Mesenchymal stem cell (in vitro differentiated cells and primary cell): Measurements from ENCODE around the gene ERRFI1.

Source experiments
- DNase-seq: peaks from one replicate; pipeline ENCODE4 v3.0.0-alpha.2; 2013
- H2AFZ ChIP-seq: one replicate; pipeline ENCODE4 v1.6.1; 2013; ENCODE audit warnings: low read depth, mild to moderate bottlenecking, control low read depth, inconsistent platforms, low read length, moderate library complexity
- H2AK5ac ChIP-seq: 2 replicates; pipeline ENCODE4 v1.6.1; 2013; ENCODE audit warnings: low read length, moderate library complexity, mild to moderate bottlenecking, inconsistent platforms; ENCODE audit not compliant: severe bottlenecking
- H2BK120ac ChIP-seq: one replicate; pipeline ENCODE4 v1.6.1; 2013; ENCODE audit warnings: low read depth, mild to moderate bottlenecking, inconsistent platforms, low read length, moderate library complexity
- H2BK12ac ChIP-seq, 2 experiments: one replicate each; pipeline ENCODE4 v1.6.1; 2013; ENCODE audit warnings: inconsistent platforms in 2 of 2, low read length in 2 of 2, mild to moderate bottlenecking in 2 of 2, moderate library complexity in 2 of 2, control low read depth in 1 of 2
- H2BK15ac ChIP-seq: one replicate; pipeline ENCODE4 v1.6.1; 2013; ENCODE audit warnings: mild to moderate bottlenecking, low read depth, inconsistent platforms; ENCODE audit not compliant: poor library complexity, severe bottlenecking
- H2BK5ac ChIP-seq: 2 replicates; pipeline ENCODE4 v1.6.1; 2013; ENCODE audit warnings: low read depth, mild to moderate bottlenecking, low read length, control low read depth, inconsistent platforms; ENCODE audit not compliant: poor library complexity, severe bottlenecking
- H3K14ac ChIP-seq, 2 experiments: one replicate each; pipeline ENCODE4 v1.6.1; 2013; ENCODE audit warnings: inconsistent platforms in 2 of 2, low read length in 2 of 2, control low read depth in 1 of 2, mild to moderate bottlenecking in 1 of 2, moderate library complexity in 1 of 2
- H3K18ac ChIP-seq, 2 experiments: one replicate each; pipeline ENCODE4 v1.6.1; 2013; ENCODE audit warnings: inconsistent platforms in 2 of 2, low read length in 2 of 2, control low read depth in 1 of 2, low read depth in 1 of 2, mild to moderate bottlenecking in 1 of 2
- H3K23ac ChIP-seq, 2 experiments: one replicate each; pipeline ENCODE4 v1.6.1; 2013; ENCODE audit warnings: inconsistent platforms in 2 of 2, low read length in 2 of 2, mild to moderate bottlenecking in 2 of 2, moderate library complexity in 2 of 2, control low read depth in 1 of 2
- H3K27ac ChIP-seq: 2 replicates; pipeline ENCODE4 v1.5.1; 2013; ENCODE audit warnings: mild to moderate bottlenecking, moderate library complexity, low read length, control low read depth, inconsistent platforms; ENCODE audit not compliant: poor library complexity, severe bottlenecking
- H3K27me3 ChIP-seq, 2 experiments: 2 replicates each; pipeline versions ENCODE4 v1.6.1 to v1.7.0; 2013; ENCODE audit warnings: low read length in 2 of 2, mild to moderate bottlenecking in 2 of 2, moderate library complexity in 2 of 2, control low read depth in 1 of 2, inconsistent platforms in 1 of 2; ENCODE audit not compliant: control insufficient read depth in 1 of 2, insufficient read depth in 1 of 2
- H3K36me3 ChIP-seq, 2 experiments: 2 replicates each; pipeline versions ENCODE4 v1.6.1 to v1.7.0; 2013; ENCODE audit warnings: low read length in 2 of 2, control low read depth in 1 of 2, inconsistent platforms in 1 of 2, low read depth in 1 of 2, mild to moderate bottlenecking in 1 of 2; ENCODE audit not compliant: insufficient read depth in 2 of 2, control insufficient read depth in 1 of 2
- H3K4ac ChIP-seq, 2 experiments: one replicate each; pipeline ENCODE4 v1.6.1; 2013; ENCODE audit warnings: inconsistent platforms in 2 of 2, low read length in 2 of 2, mild to moderate bottlenecking in 2 of 2, moderate library complexity in 2 of 2, control low read depth in 1 of 2, low read depth in 1 of 2
- H3K4me1 ChIP-seq: 2 replicates; pipeline ENCODE4 v1.6.1; 2013; ENCODE audit warnings: low read depth, low read length, control low read depth; ENCODE audit not compliant: control insufficient read depth, insufficient read depth
- H3K4me2 ChIP-seq: 2 replicates; pipeline ENCODE4 v1.6.1; 2013; ENCODE audit warnings: low read length, mild to moderate bottlenecking, inconsistent platforms; ENCODE audit not compliant: poor library complexity, severe bottlenecking
- H3K4me3 ChIP-seq, 2 experiments: 2 replicates each; pipeline versions ENCODE4 v1.5.1 to v1.7.0; 2013; ENCODE audit warnings: low read length in 2 of 2, mild to moderate bottlenecking in 2 of 2, control low read depth in 1 of 2, low read depth in 1 of 2; ENCODE audit not compliant: insufficient read depth in 1 of 2
- H3K79me1 ChIP-seq: replicated peaks from 2 replicates; pipeline ENCODE4 v1.6.1; 2013; ENCODE audit warnings: mild to moderate bottlenecking, control low read depth, low read length, inconsistent platforms; ENCODE audit not compliant: poor library complexity, severe bottlenecking
- H3K9ac ChIP-seq: 2 replicates; pipeline ENCODE4 v1.7.0; 2013; ENCODE audit warnings: mild to moderate bottlenecking, low read length, moderate library complexity
- H3K9me3 ChIP-seq: 2 replicates; pipeline ENCODE4 v1.7.0; 2013; ENCODE audit warnings: mild to moderate bottlenecking, low read length; ENCODE audit not compliant: control insufficient read depth
- H4K8ac ChIP-seq: one replicate; pipeline ENCODE4 v1.6.1; 2013; ENCODE audit warnings: inconsistent platforms, mild to moderate bottlenecking, low read length, moderate library complexity
- H4K91ac ChIP-seq: one replicate; pipeline ENCODE4 v1.6.1; 2013; ENCODE audit warnings: mild to moderate bottlenecking, low read length, inconsistent platforms
- WGBS: methylation state at CpG from one replicate; pipeline ENCODE4 v1.1.7; 2013; ENCODE audit warnings: mixed read lengths; 5-methylcytosine and 5-hydroxymethylcytosine counted together

ERRFI1 gene

DNA sequence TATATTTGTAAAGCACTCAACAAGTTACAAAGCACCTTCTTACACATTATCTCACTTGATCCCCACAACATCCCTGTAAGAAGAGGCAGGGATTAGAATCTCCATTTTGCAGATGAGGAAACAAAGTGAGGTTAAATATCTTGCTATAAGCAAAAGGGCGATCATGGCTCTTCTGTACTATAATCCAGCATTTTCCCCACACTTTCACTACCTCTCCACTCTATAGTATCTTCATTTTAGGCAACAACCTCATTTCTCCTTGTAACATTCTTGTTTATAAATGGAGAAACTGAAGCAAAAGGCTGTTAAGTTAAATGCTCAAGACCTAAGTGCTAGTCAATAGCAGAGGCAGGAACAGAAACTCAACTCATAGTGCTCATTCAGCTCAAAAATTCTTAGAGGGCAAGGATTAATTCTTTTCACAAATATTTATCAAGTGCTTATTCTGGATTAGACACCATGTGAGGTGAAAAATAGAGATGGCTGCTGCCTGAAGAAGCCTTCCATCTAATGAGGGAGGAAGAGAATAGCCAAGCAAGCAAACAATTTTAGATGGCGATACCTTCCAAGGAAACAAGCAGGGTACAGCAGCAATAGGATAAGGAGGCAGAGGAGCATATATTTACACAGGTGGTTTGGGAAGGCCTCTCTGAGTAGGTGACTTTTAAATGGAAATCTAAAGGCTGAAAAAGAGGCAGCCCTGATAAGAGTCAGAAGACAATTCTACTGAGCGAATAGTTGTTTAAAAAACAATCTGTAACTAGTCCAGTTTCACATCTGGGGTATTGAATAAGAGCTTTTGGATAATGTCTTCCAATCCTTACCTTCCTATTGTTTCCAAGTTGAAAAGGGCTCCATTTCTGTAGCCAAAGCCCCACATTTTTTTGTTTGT lies 3.5 kb downstream of the ERRFI1 start:
- peak overlapping the region; percentile 97 for H3K9ac ChIP-seq
- peak overlapping the region in 1 of 2 experiments; percentile 92 for H3K4me3 ChIP-seq
- peak; percentile 24 for DNase-seq
- no peak overlapping the region for H4K8ac ChIP-seq
- H2AFZ ChIP-seq: no peak overlapping the region
- H3K14ac ChIP-seq: no peak overlapping the region
- H3K27me3 ChIP-seq: no peaks in the 10 kb centered on the region
- H4K91ac ChIP-seq: no peak overlapping the region
- H2BK15ac ChIP-seq: no peak overlapping the region
- H2BK12ac ChIP-seq: no peak overlapping the region
- H3K4ac ChIP-seq: no peak overlapping the region
- no peaks in the 10 kb centered on the region for H3K79me1 ChIP-seq
- no peaks in the 10 kb centered on the region for H3K9me3 ChIP-seq
- H3K23ac ChIP-seq: no peak overlapping the region
- H3K36me3 ChIP-seq: no peaks in the 10 kb centered on the region
- no peak overlapping the region for H2BK120ac ChIP-seq
- no peak overlapping the region for H3K18ac ChIP-seq
- WGBS: 96% methylated on average over 2 of the region's 3 CpGs
- H3K27ac ChIP-seq: no peak overlapping the region
- no peak overlapping the region for H2BK5ac ChIP-seq
- H2AK5ac ChIP-seq: no peak overlapping the region
- no peak overlapping the region for H3K4me2 ChIP-seq
- H3K4me1 ChIP-seq: peaks cover 18% of the 10 kb centered on the region

GRCh38 chr1:8021676-8022266 lies 4.3 kb downstream of the ERRFI1 start:
- peak overlapping the region in 1 of 2 experiments; percentile 55 for H3K4me3 ChIP-seq
- peak overlapping the region; percentile 61 for H2AK5ac ChIP-seq
- no peak overlapping the region for H2BK12ac ChIP-seq
- peak overlapping the region; percentile 34 for H3K27ac ChIP-seq
- no peaks in the 10 kb centered on the region for H3K9me3 ChIP-seq
- no peak overlapping the region for H4K8ac ChIP-seq
- 71% methylated on average over 3 of the region's 6 CpGs for WGBS
- no peak overlapping the region for H3K14ac ChIP-seq
- no peak overlapping the region for H3K4ac ChIP-seq
- H3K9ac ChIP-seq: peak overlapping the region; percentile 97
- H3K18ac ChIP-seq: peak overlapping the region in 1 of 2 experiments; percentile 66
- no peak overlapping the region for H4K91ac ChIP-seq
- H2BK120ac ChIP-seq: no peak overlapping the region
- H3K4me2 ChIP-seq: no peak overlapping the region
- no peak overlapping the region for H2BK15ac ChIP-seq
- H3K27me3 ChIP-seq: no peaks in the 10 kb centered on the region
- H3K36me3 ChIP-seq: no peaks in the 10 kb centered on the region
- DNase-seq: peak; percentile 39
- no peaks in the 10 kb centered on the region for H3K79me1 ChIP-seq
- H2BK5ac ChIP-seq: no peak overlapping the region
- H3K4me1 ChIP-seq: peaks cover 12% of the 10 kb centered on the region
- H3K23ac ChIP-seq: no peak overlapping the region
- no peak overlapping the region for H2AFZ ChIP-seq

GRCh38 chr1:8020032-8020431 lies 6.1 kb downstream of the ERRFI1 start:
- no peak overlapping the region for H3K4me2 ChIP-seq
- no peaks in the 10 kb centered on the region for H3K27me3 ChIP-seq
- H3K4ac ChIP-seq: no peak overlapping the region
- H2AFZ ChIP-seq: no peak overlapping the region
- H4K91ac ChIP-seq: no peak overlapping the region
- no peak overlapping the region for H2BK120ac ChIP-seq
- H3K79me1 ChIP-seq: no peaks in the 10 kb centered on the region
- H4K8ac ChIP-seq: no peak overlapping the region
- H3K23ac ChIP-seq: no peak overlapping the region
- peak overlapping the region; percentile 85 for H3K27ac ChIP-seq
- DNase-seq: peak; percentile 52
- H3K4me3 ChIP-seq: no peak overlapping the region
- H2BK12ac ChIP-seq: no peak overlapping the region
- H2BK15ac ChIP-seq: no peak overlapping the region
- no peak overlapping the region for H2AK5ac ChIP-seq
- peaks cover 11% of the 10 kb centered on the region for H3K4me1 ChIP-seq
- H3K9ac ChIP-seq: peak overlapping the region; percentile 59
- H2BK5ac ChIP-seq: no peak overlapping the region
- no peak overlapping the region for H3K14ac ChIP-seq
- no peaks in the 10 kb centered on the region for H3K36me3 ChIP-seq
- H3K18ac ChIP-seq: no peak overlapping the region
- H3K9me3 ChIP-seq: no peaks in the 10 kb centered on the region

DNA sequence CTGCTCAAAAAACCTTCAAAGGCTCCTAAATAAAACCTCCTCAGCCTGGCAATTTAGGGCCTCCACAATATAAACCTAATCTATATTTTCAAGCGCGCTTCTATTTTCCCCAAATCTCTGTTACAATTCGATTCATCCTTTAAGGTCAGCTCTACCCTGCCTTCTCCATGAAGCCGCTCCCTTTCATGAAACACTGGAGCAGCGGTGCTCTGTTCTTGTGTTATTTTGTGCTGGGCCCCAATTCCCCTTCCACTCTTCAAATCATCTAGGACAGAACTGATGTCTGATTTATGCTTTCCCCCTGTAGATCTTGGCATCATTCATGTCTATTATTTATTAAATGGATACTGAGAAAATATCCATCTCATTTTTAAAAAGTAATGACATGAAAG lies 6.9 kb downstream of the ERRFI1 start:
- Histone ChIP-seq H3K18ac (no peak overlapping the region), H3K79me1 (peaks cover 3% of the 10 kb centered on the region), H3K4ac (no peak overlapping the region), H3K4me2 (no peak overlapping the region), H3K23ac (no peak overlapping the region), H3K27ac (peak overlapping the region; percentile 85), H2BK120ac (no peak overlapping the region), H2BK5ac (no peak overlapping the region), H3K9me3 (no peaks in the 10 kb centered on the region), H4K8ac (no peak overlapping the region), H3K4me1 (peaks cover 11% of the 10 kb centered on the region), H4K91ac (no peak overlapping the region), H2BK12ac (no peak overlapping the region), H3K36me3 (peaks cover 3 to 5% of the 10 kb centered on the region in 2 experiments), H2BK15ac (no peak overlapping the region), H2AK5ac (no peak overlapping the region), H3K14ac (no peak overlapping the region), H2AFZ (no peak overlapping the region), H3K27me3 (no peaks in the 10 kb centered on the region), H3K4me3 (no peak overlapping the region), H3K9ac (peak overlapping the region; percentile 59)
- peak; percentile 19 for DNase-seq
- 94% methylated on average over 5 of the region's 5 CpGs for WGBS
